Head of caudate nucleus (tissue), 42 donors: ENCODE results near the gene NFIA.
A peak's percentile ranks its signal among the peaks of the same experiment; 100 is the strongest.

Source experiments
- DNase-seq, 42 donors: peaks; one replicate each; pipeline versions ENCODE4 v3.0.0 to v3.0.0-alpha.2; 2020 to 2021; ENCODE audit warnings: mixed read lengths in 7 of 42
- intact Hi-C: fragments of 100-400 bp; cut with DNase I; formaldehyde crosslinking; loops from one replicate; pipeline ENCODE4 v1.15.0; 2022

The NFIA gene

DNA sequence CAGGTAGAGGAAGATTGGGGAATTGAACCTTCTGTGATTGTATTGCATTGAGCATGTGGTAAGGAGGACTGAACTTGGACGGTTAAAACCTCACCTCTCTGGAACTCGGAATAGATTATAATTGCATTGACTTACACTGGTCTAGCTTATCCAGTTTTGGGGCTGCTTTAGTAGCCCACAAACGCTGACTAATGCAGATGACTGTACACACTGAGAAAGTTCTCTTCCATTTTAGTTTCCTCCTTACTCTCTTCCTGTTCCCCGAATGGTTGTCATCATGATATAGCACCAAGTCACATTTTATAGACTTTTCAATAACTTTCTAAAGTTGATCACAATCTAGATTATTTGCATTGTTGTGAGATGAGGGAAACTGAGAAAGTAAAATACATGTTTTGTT lies 78.2 kb downstream of the NFIA start:
- intact Hi-C loops: no loop called here

DNA sequence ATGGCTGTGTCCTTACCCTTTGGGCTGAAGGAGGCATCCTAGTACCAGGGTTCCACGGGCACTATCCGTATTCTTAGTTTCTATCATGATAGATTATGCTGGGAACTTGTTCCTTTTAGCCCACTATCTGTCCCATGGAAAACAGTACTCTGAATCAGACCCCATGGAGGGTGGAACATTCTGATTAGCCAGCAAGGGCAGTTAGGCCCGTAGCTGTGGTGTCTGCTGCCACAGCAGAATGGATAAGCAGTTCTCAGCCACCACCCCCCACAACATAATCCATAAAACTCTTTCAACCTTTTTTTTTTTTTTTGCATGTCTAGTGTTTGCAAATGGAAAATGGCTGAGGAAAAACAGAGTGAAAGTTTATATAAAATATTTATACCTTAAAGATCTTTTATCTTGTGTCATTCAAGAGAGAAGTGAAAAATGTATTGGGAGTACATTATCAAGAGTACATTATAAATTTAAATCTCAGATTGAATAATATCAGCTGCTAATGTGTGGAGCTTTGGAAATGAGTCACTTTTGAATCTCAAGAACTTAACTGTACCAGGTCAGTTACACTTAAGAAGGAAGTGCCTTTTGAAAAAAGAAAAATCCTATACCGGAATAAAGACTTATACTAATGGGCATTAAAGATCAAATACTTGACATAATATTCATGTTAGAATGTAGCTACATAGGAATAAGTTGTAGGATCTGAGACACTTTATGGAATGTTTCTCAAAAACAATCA lies 80.3 kb downstream of the NFIA start:
- no peak for DNase-seq
- intact Hi-C loops: no loop called here

More for the DNA sequence above, 78.2 kb downstream of the NFIA start:
- DNase-seq: no peak

DNA sequence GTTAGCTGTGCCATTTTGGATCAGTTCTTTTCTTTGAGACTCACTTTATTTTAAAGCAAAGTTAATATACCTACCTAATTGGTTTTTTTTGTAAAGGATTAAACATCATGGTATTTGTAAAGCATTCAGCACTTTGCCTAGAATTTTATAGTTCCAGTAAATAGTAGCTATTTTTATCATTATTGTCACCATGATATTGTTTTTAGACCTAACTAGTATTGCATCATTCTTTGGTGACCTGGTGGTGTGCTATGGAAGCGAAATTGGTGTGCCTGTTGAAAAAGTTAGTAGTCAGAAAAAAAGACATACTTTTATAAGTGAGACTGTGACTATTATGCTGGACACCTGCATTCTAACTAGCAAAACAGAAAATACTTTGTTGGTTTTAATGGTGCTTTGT lies 81.0 kb downstream of the NFIA start:
- DNase-seq: no peak
- intact Hi-C loops: no loop called here

DNA sequence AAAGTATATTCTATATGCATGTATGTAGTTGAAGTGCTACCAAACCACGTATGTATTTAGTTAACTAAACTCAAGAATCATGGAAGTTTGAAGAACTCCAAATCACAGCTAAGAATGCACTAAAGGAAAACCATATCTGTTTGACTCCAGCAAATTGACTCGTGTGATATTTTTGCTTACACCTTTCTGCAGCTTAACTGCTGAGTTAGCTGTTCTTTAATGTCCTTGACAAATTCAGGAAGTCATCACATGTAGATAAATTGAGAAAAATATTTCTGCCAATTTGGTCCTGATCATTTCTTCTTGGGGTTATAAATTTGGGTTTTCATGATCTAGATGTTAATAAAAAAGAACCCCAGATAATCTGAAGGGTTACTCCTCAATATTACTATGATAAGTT lies 83.0 kb downstream of the NFIA start:
- DNase-seq: no peak
- intact Hi-C loops: no loop called here

DNA sequence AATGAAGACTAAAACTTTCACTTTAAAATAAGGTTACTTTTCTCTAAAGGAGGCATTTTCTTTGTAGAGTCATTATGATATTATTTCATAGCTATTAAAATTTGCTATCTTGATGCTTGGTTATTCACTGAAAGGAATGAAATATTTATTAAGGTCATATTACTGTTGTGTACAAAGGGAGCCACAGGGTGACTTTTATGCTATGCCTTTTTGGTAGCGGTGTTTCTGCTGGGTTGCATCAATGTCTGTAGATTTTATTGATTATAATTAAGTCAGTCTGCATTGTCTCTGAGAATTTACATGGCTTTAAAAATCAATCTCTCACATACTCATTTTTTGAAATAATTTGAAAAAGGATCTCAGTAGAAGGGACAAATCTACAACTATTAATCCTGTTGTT lies 84.9 kb downstream of the NFIA start:
- intact Hi-C loops: no loop called here
- no peak for DNase-seq

DNA sequence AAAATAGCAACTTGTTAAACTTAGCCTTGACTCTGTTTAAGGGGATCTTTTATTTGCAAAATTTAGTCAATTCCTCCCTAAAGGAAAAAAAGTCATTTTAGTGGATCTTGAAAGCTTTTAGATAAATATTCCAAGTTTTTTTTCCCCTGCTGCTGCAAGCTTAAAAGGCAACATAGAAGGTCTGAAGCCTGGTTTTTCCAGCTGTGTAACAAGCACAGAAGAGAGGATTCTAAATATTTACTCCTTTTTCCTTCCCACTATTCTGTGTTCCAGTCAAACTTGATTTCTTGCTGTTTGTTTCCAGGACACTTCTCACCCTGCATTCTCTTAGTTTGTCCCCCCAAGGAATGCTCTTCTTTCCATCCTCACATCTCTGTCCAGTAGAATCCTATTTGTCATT lies 86.7 kb downstream of the NFIA start:
- intact Hi-C loops: no loop called here
- DNase-seq: no peak

DNA sequence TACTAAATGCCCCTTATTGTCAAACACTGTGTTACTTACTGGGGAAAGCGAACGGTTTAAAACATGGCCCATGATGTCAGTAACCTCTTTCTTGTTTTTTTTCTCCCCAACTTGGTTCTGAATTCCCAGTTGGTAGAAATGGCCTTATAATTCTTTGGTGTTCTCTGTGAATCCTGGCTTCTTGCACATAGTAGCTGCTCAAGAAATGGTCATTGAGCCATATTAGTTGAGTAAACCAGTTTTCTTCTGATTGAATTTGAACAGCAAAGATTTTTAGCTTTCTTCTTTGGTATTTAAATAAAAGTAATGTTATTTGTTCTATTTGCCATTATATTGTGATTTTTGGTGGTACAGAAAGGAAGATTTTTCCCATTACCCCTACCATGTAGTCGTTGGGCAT lies 87.3 kb downstream of the NFIA start:
- intact Hi-C loops: no loop called here

DNA sequence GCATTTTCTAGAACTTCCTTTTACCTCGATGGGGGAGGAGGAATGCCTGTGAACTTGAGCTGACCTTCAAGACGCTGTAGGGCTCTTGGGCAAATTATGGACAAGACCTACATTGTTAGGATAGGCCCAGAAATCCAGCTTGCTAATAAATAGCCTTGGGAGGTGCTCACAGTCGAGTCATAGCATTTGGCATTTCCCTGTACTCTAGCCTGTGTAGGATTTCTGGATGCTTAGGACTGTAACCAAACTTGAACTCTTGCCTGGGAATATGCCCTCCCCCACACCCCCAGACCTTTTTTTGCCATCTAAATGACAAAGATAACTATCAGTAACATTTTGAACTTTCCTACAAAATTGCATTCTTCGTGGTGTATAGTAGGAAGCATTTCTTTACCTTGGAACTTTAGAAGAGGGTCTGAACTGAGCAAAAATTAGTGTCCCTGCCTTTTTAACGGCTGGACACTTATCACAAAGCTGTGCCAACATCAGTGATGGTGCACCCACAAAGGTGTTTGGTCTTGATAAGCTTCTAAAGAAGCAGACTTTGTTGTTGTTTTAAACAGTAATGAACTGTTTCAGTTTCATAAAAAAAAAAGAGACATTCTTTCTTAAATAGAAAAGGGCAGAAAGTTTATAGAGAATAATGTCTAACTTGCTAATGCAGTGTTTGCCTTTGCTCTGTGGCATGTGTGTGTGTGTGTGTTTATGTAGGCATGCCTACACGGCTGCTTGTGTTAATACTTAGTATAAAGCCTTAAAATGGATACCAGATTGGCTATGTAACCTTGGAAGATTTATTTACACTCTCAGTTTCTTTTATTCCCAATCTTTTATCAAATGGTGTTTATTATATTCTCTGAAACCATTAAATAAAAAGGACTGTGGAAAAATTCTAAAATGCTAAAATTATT lies 88.2 kb downstream of the NFIA start:
- no peak for DNase-seq
- intact Hi-C loops: no loop called here

More for the DNA sequence above, 87.3 kb downstream of the NFIA start:
- no peak for DNase-seq

DNA sequence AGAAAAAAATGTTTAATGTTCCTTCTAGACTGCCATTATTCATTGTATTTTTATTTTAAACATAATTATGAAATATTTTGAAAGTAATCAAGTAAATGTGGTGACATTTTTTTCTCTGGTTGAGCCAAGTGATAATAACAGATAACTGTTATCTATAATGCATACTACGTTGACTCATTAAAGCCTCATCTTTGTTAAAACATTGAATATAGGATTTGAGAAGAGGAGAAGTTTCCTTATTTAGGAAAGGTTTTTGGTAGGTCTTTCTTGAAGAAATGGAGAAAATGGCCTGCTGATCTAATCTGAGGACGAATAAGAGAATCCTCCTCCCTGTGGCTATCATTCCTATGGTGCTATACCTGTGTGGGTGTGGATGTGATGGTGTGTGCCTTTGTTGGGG lies 89.0 kb downstream of the NFIA start:
- intact Hi-C loops: no loop called here
- no peak for DNase-seq

DNA sequence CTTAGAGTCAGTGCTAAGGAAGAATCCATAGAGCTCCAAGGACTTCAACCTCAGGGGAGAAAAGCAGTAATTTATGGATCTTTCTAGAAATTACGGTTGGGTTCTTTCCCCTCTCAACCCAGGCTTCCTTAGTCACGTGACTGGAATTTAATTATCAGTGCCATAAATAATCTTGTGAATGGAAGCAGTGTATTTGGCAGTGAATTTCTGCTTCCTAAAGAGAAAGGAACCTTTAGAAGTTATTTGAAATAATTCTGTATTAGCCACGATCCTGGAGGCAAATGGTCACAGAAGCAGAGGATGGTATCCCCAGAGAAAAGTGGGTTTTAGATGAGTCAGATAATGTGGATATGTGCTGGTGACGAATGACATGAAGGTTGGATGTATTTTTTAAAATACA lies 89.6 kb downstream of the NFIA start:
- DNase-seq: no peak
- intact Hi-C loops: no loop called here

DNA sequence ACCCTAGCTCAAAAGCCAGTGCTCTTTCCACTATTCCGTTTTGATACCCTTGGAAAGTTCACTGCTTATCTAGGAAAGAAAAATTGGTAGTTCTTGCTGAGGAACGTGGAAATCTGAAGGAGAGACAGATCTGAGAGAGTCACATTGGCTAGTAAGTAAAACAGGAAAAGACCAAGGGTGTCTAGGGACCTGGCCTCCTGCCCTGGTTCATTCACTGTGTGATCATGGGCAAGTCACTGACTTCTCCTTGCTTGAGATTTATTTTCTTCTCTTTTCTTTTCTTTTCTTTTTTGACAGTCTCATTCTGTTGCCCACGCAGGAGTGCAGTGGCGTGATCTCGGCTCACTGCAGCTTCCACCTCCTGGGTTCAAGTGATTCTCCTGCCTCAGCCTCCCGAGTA lies 90.8 kb downstream of the NFIA start:
- DNase-seq: no peak

DNA sequence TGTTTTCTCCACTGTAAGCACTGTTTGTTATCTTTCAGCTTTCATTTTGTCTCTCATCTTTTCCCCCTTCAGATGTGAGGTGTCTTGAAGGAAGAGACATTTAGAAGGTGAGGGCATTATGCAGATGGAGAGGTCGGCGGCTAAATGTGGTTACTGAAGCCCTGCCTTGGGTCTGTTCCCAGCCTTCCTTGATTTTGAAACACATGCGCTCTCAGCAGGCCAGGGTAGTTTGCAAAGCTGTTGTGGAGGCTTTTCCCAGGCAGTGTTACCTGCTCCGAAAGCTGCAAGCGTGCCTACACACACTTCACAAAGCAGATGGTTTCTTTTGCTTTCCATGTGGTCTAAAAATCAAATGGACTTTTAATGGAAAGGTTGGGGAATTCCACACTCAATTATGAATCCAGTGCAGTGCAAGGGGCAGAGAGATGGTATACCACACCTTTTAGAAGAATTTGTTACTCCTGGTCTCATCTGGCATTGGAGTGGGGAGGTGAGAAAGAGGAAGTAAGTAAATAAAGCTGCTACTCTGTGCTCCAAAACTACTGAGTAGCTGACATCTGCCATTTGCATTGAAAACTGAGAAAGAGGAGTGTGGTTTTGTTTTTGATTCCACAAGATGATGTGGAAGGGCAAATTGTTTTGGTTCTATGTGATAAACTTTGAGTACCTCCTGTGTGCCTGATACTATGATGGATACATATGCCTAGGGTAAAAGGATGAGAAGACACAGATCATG lies 91.9 kb downstream of the NFIA start:
- peak in 1 of 42 donors; percentile 41 for DNase-seq
- intact Hi-C loops: no loop called here

More for the DNA sequence above, 90.8 kb downstream of the NFIA start:
- intact Hi-C loops: no loop called here

DNA sequence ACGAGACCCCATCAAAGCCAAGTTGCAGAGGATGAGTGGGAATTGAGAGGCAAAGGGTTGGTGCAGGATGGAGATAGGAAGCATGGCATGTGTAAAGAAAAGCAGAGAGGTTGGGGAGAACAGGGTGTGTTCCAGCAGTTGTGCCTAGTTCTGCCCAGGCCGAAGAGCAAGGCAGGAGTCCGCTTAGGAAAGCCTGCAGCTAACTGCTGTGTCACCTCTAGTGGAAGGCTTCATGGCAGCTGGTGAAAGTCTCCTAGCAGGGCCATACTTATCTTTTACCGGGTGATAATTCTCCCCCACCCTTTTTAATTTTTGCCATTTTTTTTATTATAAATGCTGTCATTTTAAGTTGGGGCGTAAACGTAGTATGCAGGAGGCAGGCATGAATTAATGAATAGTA lies 93.6 kb downstream of the NFIA start:
- intact Hi-C loops: no loop called here
- DNase-seq: no peak

DNA sequence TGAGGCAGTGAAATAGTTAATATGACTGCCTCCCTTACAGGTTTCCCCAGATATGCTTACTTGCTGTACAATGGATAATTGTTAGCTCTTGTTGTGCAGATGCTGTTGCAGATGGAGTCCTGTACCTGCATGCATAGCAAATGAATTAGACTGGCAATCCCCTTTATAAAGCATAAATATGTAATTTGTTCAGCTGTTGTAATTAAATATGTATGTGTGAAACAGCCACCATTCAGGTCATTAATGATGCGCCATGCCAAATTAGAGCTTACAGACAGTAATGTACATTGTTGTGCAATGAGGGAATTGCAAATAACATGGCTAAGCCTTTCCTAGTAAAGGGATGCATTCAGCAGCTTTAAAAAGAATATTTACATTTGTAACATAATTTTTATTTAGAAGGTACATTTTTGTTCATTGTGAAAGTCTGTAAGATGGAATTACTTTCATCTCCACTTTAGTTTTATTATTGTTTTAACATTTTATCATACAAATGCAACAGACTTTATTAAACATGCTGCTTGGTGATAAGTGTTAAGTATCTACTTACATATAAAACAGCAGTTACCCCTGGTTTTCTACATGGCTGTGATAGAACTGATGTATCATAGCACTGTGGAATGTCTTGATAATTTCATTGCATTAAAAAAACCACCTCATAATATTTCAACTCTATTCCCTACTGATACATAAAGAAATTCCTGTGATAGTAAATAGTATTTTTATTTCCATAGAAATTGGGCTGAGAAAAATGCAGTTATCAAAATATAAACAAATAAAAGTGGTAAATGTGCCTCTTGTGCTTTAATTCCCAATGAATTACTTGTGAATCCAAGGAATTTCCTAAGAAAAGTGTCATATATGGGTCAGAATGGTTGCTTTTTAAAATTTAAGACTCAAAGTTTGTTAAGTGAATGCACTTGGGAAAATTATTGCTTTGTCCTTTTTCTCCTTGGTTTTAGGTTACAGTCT lies 99.0 kb downstream of the NFIA start:
- intact Hi-C loops: no loop called here
- DNase-seq: no peak

DNA sequence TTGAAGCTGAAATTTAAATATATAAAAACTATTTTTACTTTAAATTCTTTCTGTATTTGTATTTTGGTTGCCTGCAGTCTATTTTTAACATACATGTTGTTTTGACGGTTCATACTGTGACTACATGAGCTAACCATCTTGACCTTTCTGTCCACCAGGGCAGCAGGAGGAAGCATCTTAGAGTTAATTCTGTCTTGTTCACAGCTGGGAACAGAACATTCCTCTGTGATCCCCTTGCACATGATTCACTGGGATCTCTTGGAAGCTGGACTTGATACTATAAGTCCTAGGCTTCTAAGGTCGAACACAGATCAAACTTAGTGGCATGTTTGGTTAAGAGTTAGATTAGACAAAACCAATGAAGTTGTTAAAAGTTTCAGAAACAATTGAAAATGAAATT lies 99.7 kb downstream of the NFIA start:
- intact Hi-C loops: no loop called here
- no peak for DNase-seq

DNA sequence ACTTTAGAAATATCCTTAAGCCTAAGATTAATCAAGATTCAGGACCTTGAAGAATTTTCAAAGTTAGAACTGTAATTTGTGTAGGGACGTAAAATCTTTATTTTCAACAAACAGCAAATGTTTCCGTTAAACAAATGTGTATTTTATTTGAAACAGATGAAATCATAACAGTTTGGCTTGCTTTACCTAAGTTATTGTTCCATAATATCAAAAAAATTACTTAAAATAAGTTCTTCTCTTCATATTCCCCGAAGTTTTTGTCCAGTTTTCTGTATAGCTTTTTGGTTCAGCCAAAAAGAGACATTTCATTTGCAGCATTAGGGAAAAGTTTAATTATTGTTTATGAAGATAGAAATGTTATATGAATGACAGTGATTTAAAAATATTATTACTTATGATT lies 100.1 kb downstream of the NFIA start:
- intact Hi-C loops: no loop called here
- DNase-seq: no peak

DNA sequence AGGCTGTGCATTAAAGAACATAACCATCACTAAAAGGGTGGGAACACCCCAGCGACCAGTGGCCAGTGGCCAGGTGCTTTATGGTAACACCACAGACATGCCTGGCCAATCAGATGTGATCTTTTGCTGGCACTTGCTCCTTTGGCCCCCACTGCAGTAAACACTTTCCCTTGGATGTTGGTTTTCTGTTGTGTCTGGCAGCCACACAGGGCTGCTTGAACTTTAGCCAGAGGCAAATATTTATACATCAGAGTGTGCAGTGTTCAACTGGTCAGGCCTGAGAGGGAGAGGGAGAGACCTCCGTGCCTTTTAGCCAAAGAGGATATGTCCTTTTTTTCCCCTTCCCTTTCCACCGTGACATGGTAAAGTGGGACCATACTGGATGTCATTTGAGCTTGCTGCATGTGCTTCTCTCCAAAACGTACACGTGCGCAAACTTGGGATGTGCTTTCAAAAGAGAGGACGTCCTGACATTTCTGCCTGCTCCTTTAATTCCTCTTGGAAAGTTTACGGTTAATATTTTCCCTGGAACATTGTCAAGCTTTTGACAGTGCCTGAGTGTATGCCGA lies 101.2 kb downstream of the NFIA start:
- DNase-seq: peak in 33 of 42 donors; percentile 11 to 71 (median 41)
- intact Hi-C loops: loop anchor here (2.0 kb wide), 1 partner anchor 107 kb away; no protein-coding TSS in a partner anchor

DNA sequence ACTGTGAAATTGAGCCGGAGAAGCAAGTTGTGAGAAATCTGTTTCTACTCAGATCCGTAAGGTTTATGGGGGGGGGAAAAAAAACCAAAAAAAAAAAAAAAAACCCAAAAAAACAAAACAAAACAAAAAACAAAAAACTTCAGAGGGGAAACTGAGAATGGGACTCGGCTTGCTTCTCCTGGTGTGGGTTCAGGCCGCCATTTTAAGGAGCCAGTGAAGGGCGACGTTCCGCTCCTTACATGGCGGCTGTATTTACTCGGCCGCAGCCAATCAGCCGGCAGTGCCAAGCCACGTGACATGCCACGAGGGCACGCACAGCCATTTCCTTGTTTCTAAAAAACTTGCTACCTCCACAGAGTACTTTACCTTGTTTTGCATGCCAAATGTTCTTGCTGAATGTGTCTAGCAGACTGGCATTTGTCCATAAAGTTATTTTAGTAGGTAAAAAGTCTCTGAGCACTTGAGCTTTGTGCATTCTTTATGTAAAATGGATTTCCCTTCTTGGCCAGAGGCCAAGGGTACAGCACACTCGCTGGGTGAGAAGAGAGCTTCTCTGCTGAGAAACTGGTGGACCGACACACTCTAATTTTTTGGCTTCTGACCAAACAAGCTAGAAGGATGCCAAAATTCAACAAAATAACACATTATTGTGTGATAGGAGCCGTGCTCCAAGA lies 101.8 kb downstream of the NFIA start:
- intact Hi-C loops: loop anchor here (2.0 kb wide), 1 partner anchor 107 kb away; no protein-coding TSS in a partner anchor
- peak; percentile 76 to 98 (median 93) for DNase-seq
